H1 (cell line): ENCODE results near the gene NLRP7. TPM values are rescaled to one million over a fixed set of nuclear protein-coding genes. Genes with fewer than 3 reads are reported as not detected.
"Not testable (repeated sequence)": the region's sequence is repeated elsewhere in the genome, so short reads cannot be mapped to it uniquely, and the experiment has no call there.

Experiments used
- CTCF ChIA-PET: fragments of 300-600 bp; sonication (Branson Sonifier 250); formaldehyde crosslinking; loops from one replicate; lab custom pipeline; 2021; ENCODE audit not compliant: partially characterized antibody; lab: Charles Lee
- POLR2A ChIA-PET: fragments of 300-600 bp; sonication (Branson Sonifier 250); formaldehyde crosslinking; loops from one replicate; lab custom pipeline; 2021; ENCODE audit warnings: inconsistent platforms; ENCODE audit not compliant: partially characterized antibody; lab: Charles Lee
- DNase-seq, 2 experiments: peaks; one replicate each; pipeline versions ENCODE4 v3.0.0 to v3.0.0-alpha.2; 2010 to 2022; ENCODE audit warnings: low spot score in 2 of 2, low read depth in 1 of 2, mixed read lengths in 1 of 2
- FAIRE-seq: peaks from 2 replicates; lab custom pipeline; 2011; peaks lifted over from hg19 to GRCh38; lab: Jason Lieb, UNC
- H2AFZ ChIP-seq: 2 replicates; pipeline ENCODE4 v1.8.1; 2012; ENCODE audit warnings: low read length, inconsistent platforms
- H2AK5ac ChIP-seq: 2 replicates; pipeline ENCODE4 v1.6.1; 2013; ENCODE audit warnings: low read depth, low read length
- H2BK120ac ChIP-seq: replicated peaks from 2 replicates; pipeline ENCODE3; 2013; ENCODE audit warnings: low read depth, low read length, inconsistent platforms
- H2BK12ac ChIP-seq: 2 replicates; pipeline ENCODE4 v1.6.1; 2013; ENCODE audit warnings: low read depth, low read length
- H2BK15ac ChIP-seq: 2 replicates; pipeline ENCODE4 v1.6.1; 2013; ENCODE audit warnings: low read length
- H2BK20ac ChIP-seq: 2 replicates; pipeline ENCODE4 v1.6.1; 2013; ENCODE audit warnings: low read length
- H2BK5ac ChIP-seq: 2 replicates; pipeline ENCODE4 v1.6.1; 2013; ENCODE audit warnings: low read depth, low read length
- H3K14ac ChIP-seq: 2 replicates; pipeline ENCODE4 v1.6.1; 2013; ENCODE audit warnings: inconsistent platforms; ENCODE audit not compliant: insufficient read length
- H3K18ac ChIP-seq: 2 replicates; pipeline ENCODE4 v1.6.1; 2013; ENCODE audit warnings: low read length; ENCODE audit errors: extremely low read depth
- H3K23ac ChIP-seq: 2 replicates; pipeline ENCODE4 v1.6.1; 2013; ENCODE audit warnings: inconsistent platforms; ENCODE audit not compliant: insufficient read length
- H3K23me2 ChIP-seq: 2 replicates; pipeline ENCODE4 v1.6.1; 2013; ENCODE audit warnings: low read depth, low read length
- H3K27ac ChIP-seq: 2 replicates; pipeline ENCODE4 v1.6.1; 2011; ENCODE audit warnings: low read depth, low read length, inconsistent platforms
- H3K27me3 ChIP-seq, 4 experiments: replicated peaks in 1 of 4; 1 replicate in 1 of 4; 2 replicates in 3 of 4; pipeline versions ENCODE4 v1.6.1 to v1.8.1; 2011 to 2013; ENCODE audit warnings: low read length in 3 of 4, mild to moderate bottlenecking in 3 of 4, inconsistent platforms in 2 of 4, mixed read lengths in 2 of 4, moderate library complexity in 1 of 4; ENCODE audit not compliant: control insufficient read depth in 3 of 4, insufficient read depth in 3 of 4; ENCODE audit errors: extremely low read depth in 1 of 4
- H3K36me3 ChIP-seq, 4 experiments: 2 replicates each; pipeline versions ENCODE4 v1.6.1 to v1.8.1; 2011 to 2013; ENCODE audit warnings: mild to moderate bottlenecking in 4 of 4, low read length in 3 of 4, moderate library complexity in 2 of 4, control low read depth in 1 of 4, inconsistent platforms in 1 of 4; ENCODE audit not compliant: insufficient read depth in 4 of 4, control insufficient read depth in 2 of 4
- H3K4ac ChIP-seq: replicated peaks from 2 replicates; pipeline ENCODE3; 2013; ENCODE audit warnings: low read length, low read depth, mixed read lengths, inconsistent platforms; ENCODE audit not compliant: insufficient read length
- H3K4me1 ChIP-seq, 4 experiments: replicated peaks in 1 of 4; 1 replicate in 1 of 4; 2 replicates in 3 of 4; pipeline versions ENCODE4 v1.6.1 to v1.8.1; 2011 to 2013; ENCODE audit warnings: low read length in 3 of 4, inconsistent platforms in 2 of 4, mixed read lengths in 1 of 4; ENCODE audit not compliant: insufficient read depth in 4 of 4, control insufficient read depth in 3 of 4
- H3K4me2 ChIP-seq, 2 experiments: 2 replicates each; pipeline versions ENCODE4 v1.6.1 to v1.8.1; 2011 to 2013; ENCODE audit warnings: low read depth in 2 of 2, low read length in 2 of 2, control low read depth in 1 of 2, inconsistent platforms in 1 of 2, mild to moderate bottlenecking in 1 of 2; ENCODE audit not compliant: insufficient read depth in 1 of 2
- H3K4me3 ChIP-seq, 4 experiments: fragments of 200-600, 300-600 bp in 1 of 4; sonication (generic), shearing (Covaris generic), sonication (Bioruptor Twin) in 1 of 4; 2 replicates each; pipeline versions ENCODE4 v1.5.1 to v1.8.1; 2011 to 2016; ENCODE audit warnings: low read length in 4 of 4, low read depth in 3 of 4, control low read depth in 2 of 4, inconsistent platforms in 2 of 4, mild to moderate bottlenecking in 2 of 4, mixed read lengths in 1 of 4, moderate library complexity in 1 of 4; ENCODE audit not compliant: insufficient read depth in 2 of 4; ENCODE audit errors: extremely low read depth in 1 of 4
- H3K56ac ChIP-seq: replicated peaks from 2 replicates; pipeline ENCODE3; 2013; ENCODE audit warnings: low read depth, mild to moderate bottlenecking, mixed read lengths, low read length, inconsistent platforms; ENCODE audit not compliant: insufficient read length
- H3K79me1 ChIP-seq: 2 replicates; pipeline ENCODE4 v1.6.1; 2013; ENCODE audit warnings: low read depth, low read length, control low read depth
- H3K79me2 ChIP-seq, 2 experiments: 2 replicates each; pipeline versions ENCODE4 v1.6.1 to v1.8.1; 2012 to 2013; ENCODE audit warnings: low read length in 2 of 2, mild to moderate bottlenecking in 2 of 2, inconsistent platforms in 1 of 2; ENCODE audit not compliant: insufficient read depth in 2 of 2, control insufficient read depth in 1 of 2
- H3K9ac ChIP-seq, 4 experiments: replicated peaks in 1 of 4; 1 replicate in 1 of 4; 2 replicates in 3 of 4; pipeline versions ENCODE4 v1.6.1 to v1.8.1; 2011 to 2013; ENCODE audit warnings: low read depth in 3 of 4, low read length in 3 of 4, control low read depth in 2 of 4, mild to moderate bottlenecking in 2 of 4, moderate library complexity in 2 of 4, inconsistent platforms in 1 of 4; ENCODE audit errors: extremely low read depth in 1 of 4
- H3K9me3 ChIP-seq, 2 experiments: 2 replicates each; pipeline versions ENCODE4 v1.6.1 to v1.8.1; 2012 to 2013; ENCODE audit warnings: mild to moderate bottlenecking in 2 of 2, moderate library complexity in 2 of 2, control low read depth in 1 of 2, inconsistent platforms in 1 of 2, low read depth in 1 of 2, low read length in 1 of 2, mixed read lengths in 1 of 2; ENCODE audit not compliant: insufficient read depth in 2 of 2
- H4K20me1 ChIP-seq, 2 experiments: replicated peaks in 1 of 2; 2 replicates each; pipeline versions ENCODE3 to v1.8.1; 2011 to 2013; ENCODE audit warnings: inconsistent platforms in 2 of 2, low read length in 2 of 2, mild to moderate bottlenecking in 1 of 2; ENCODE audit not compliant: insufficient read depth in 2 of 2, control insufficient read depth in 1 of 2
- H4K5ac ChIP-seq: 2 replicates; pipeline ENCODE4 v1.6.1; 2013; ENCODE audit warnings: low read length, low read depth, mixed read lengths, inconsistent platforms; ENCODE audit not compliant: insufficient read length
- H4K8ac ChIP-seq: 2 replicates; pipeline ENCODE4 v1.8.0; 2013; ENCODE audit warnings: mild to moderate bottlenecking, moderate library complexity, low read length, inconsistent platforms; ENCODE audit not compliant: insufficient read depth; ENCODE audit errors: extremely low read depth
- H4K91ac ChIP-seq: replicated peaks from 2 replicates; pipeline ENCODE3; 2013; ENCODE audit warnings: low read length, mixed read lengths, inconsistent platforms; ENCODE audit not compliant: insufficient read length
- ASH2L ChIP-seq: fragments of 200-600, 300-600 bp; sonication (generic); IDR thresholded peaks from one replicate; pipeline ENCODE4 v1.7.1; 2017; ENCODE audit warnings: low read length
- ATF2 ChIP-seq: IDR thresholded peaks from 2 replicates; pipeline ENCODE4 v1.6.1; 2012; ENCODE audit warnings: low read length, inconsistent platforms
- CREB1 ChIP-seq: IDR thresholded peaks from 2 replicates; pipeline ENCODE4 v1.6.1; 2012; ENCODE audit warnings: inconsistent platforms
- NANOG ChIP-seq: IDR thresholded peaks from 2 replicates; pipeline ENCODE4 v1.6.1; 2011; ENCODE audit warnings: low read length, low read depth, mild to moderate bottlenecking, inconsistent platforms; ENCODE audit not compliant: insufficient read depth, poor library complexity, severe bottlenecking
- RFX5 ChIP-seq: IDR thresholded peaks from 2 replicates; pipeline ENCODE4 v1.6.1; 2011; ENCODE audit warnings: low read depth, low read length, improper control_type of control experiment, borderline replicate concordance
- WGBS, 2 experiments: shearing (Covaris generic) in 1 of 2; methylation state at CpG; one replicate each; pipeline versions ENCODE4 v1.1.6 to v1.1.7; 2013 to 2015; ENCODE audit warnings: low lambda C conversion rate in 2 of 2, mixed read lengths in 2 of 2, inconsistent platforms in 1 of 2, low coverage in 1 of 2, missing lambda C conversion rate in 1 of 2; ENCODE audit not compliant: insufficient replicate concordance in 2 of 2, insufficient coverage in 1 of 2, insufficient read length in 1 of 2; ENCODE audit errors: extremely low coverage in 1 of 2, missing lambda C conversion rate in 1 of 2; 5-methylcytosine and 5-hydroxymethylcytosine counted together
- polyA plus RNA-seq, 7 experiments: library from polyadenylated mRNA; depleted of rRNA in 3 of 7; stranded (reverse) in 5 of 7; unstranded in 2 of 7; fragments of >200 nt in 5 of 7; fragments of 200-250 nt in 2 of 7; gene quantifications; 1 replicate in 5 of 7; 2 replicates in 1 of 7; 4 replicates in 1 of 7; pipeline versions ENCODE4 v1.2.1 to v1.2.3, GENCODE V29; 2011 to 2013; ENCODE audit warnings: missing spikeins in 2 of 7, mixed read lengths in 2 of 7
- total RNA-seq: library from RNA; stranded (reverse); fragmentation: NEBNext Ultra II Directional; extraction: Animal tissue kit (Norgen Biotek cat#: 25700); gene quantifications from 2 replicates; pipeline ENCODE4 v1.2.1, GENCODE V29; 2021

NLRP7 gene
- total and polyA plus RNA-seq, 2 of the 8 experiments (the other 6 are each of a cell fraction or from before 2014, with no cell fraction given) = 0.91 to 1.2 TPM

DNA sequence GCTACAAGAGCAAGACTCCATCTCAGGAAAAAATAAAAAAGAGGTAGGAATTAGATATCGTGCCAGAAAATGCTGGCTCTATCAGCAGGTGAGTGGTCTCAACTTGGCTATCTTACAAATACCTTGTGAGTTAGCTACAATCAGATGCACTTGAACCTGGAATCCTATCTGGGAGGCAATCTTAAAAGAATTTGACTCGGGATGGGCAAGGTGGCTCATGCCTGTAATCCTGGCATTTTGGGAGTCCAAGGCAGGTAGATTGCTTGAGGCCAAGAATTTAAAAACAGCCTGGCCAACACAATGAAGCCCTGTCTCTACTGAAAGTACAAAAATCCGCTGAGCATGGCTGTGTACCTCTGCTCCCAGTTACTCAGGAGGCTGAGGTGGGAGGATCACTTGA is 48.2 kb upstream of the NLRP7 start (continued):
- TF ChIP-seq NANOG (no peak), ATF2 (no peak), RFX5 (no peak), CREB1 (no peak), ASH2L (no peak)

GRCh38 chr19:54989531-54989930 is 42.2 kb upstream of the NLRP7 start:
- not testable (repeated sequence) for H4K91ac ChIP-seq, H3K9me3 ChIP-seq, H3K36me3 ChIP-seq, H3K9ac ChIP-seq, H3K18ac ChIP-seq, H3K23ac ChIP-seq, H3K27me3 ChIP-seq, H3K27ac ChIP-seq, H4K5ac ChIP-seq, H3K4ac ChIP-seq, H2BK5ac ChIP-seq, H3K4me2 ChIP-seq, DNase-seq, H2AFZ ChIP-seq, H2BK120ac ChIP-seq, H3K79me2 ChIP-seq, H2BK15ac ChIP-seq, H3K14ac ChIP-seq, H2AK5ac ChIP-seq, H3K4me3 ChIP-seq, H2BK12ac ChIP-seq, H4K8ac ChIP-seq, H3K23me2 ChIP-seq, H4K20me1 ChIP-seq, H3K4me1 ChIP-seq, H3K79me1 ChIP-seq, H2BK20ac ChIP-seq, H3K56ac ChIP-seq, FAIRE-seq
- POLR2A ChIA-PET = interaction anchor here (1.1 to 1.8 kb wide), 3 partner anchors 8 to 42 kb away, joined by 3 read pairs; partner anchors contain the start of gene NLRP7
- WGBS, 2 experiments = 91% methylated on average over 11 of the region's 11 CpGs; no CpG with 5 or more reads in 1 of the 2 experiments
- CTCF ChIA-PET = interaction anchor here (0.9 kb wide), 1 partner anchor 16 kb away, joined by 4 read pairs; no protein-coding TSS in a partner anchor
